ENCODE data around the gene CIB1. TPM values are rescaled to one million over a fixed set of nuclear protein-coding genes. Genes with fewer than 3 reads are reported as not detected.

CIB1 gene
- total RNA-seq, 1 experiment from 2014 or later = 39.7 TPM

DNA sequence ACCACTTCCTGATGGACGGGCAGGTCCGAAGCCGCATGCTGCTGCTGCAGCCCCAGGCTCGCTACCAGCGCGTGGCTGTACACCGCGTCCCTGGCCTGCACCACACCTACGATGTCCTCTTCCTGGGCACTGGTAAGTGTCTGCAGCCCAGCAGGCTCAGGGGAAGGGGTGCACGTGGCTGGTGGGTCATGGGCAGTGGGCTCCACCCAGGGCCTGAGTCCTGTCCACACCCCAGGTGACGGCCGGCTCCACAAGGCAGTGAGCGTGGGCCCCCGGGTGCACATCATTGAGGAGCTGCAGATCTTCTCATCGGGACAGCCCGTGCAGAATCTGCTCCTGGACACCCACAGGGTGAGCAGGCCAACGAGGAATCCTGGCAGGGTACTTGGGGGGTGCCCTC, 8.7 kb downstream of the CIB1 start:
- POLR2A ChIA-PET (ENCODE audit: low non-redundant PET) = no interaction called here
- TF ChIP-seq EZH2 (IDR thresholded peaks at IDR 0.05; ENCODE audit: borderline replicate concordance, low read depth, low read length, poor library complexity, severe bottlenecking) = no peak
- TF ChIP-seq, protein P1, sequence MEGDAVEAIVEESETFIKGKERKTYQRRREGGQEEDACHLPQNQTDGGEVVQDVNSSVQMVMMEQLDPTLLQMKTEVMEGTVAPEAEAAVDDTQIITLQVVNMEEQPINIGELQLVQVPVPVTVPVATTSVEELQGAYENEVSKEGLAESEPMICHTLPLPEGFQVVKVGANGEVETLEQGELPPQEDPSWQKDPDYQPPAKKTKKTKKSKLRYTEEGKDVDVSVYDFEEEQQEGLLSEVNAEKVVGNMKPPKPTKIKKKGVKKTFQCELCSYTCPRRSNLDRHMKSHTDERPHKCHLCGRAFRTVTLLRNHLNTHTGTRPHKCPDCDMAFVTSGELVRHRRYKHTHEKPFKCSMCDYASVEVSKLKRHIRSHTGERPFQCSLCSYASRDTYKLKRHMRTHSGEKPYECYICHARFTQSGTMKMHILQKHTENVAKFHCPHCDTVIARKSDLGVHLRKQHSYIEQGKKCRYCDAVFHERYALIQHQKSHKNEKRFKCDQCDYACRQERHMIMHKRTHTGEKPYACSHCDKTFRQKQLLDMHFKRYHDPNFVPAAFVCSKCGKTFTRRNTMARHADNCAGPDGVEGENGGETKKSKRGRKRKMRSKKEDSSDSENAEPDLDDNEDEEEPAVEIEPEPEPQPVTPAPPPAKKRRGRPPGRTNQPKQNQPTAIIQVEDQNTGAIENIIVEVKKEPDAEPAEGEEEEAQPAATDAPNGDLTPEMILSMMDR (conservative IDR thresholded peaks at IDR 0.05; ENCODE audit: low read depth, low read length) = no peak
- intact Hi-C loops (cut with micrococcal nuclease; ENCODE audit: unreplicated experiment) = no loop called here
- Histone ChIP-seq H3K36me3 (ENCODE audit: insufficient read depth, low read length, poor library complexity, severe bottlenecking) (peaks cover 12% of the 10 kb centered on the region), H3K27ac (ENCODE audit: low read depth, low read length, poor library complexity, severe bottlenecking) (no peak overlapping the region), H3K9me3 (ENCODE audit: low read depth, low read length, poor library complexity, severe bottlenecking) (no peaks in the 10 kb centered on the region), H3K4me3 (ENCODE audit: low read depth, low read length, poor library complexity, severe bottlenecking) (no peak overlapping the region), H3K4me1 (ENCODE audit: insufficient read depth, low read length, poor library complexity, severe bottlenecking) (no peaks in the 10 kb centered on the region), H3K27me3 (replicated peaks; ENCODE audit: insufficient read depth, low read depth, low read length, poor library complexity) (no peaks in the 10 kb centered on the region)
- CTCF ChIA-PET = interaction anchor here (0.6 kb wide), 1 partner anchor 10 kb away, joined by 4 read pairs; no protein-coding TSS in a partner anchor
- no TSS peak for BruUV-seq (replicated peaks)
- no peak for DNase-seq (ENCODE audit: low spot score)

DNA sequence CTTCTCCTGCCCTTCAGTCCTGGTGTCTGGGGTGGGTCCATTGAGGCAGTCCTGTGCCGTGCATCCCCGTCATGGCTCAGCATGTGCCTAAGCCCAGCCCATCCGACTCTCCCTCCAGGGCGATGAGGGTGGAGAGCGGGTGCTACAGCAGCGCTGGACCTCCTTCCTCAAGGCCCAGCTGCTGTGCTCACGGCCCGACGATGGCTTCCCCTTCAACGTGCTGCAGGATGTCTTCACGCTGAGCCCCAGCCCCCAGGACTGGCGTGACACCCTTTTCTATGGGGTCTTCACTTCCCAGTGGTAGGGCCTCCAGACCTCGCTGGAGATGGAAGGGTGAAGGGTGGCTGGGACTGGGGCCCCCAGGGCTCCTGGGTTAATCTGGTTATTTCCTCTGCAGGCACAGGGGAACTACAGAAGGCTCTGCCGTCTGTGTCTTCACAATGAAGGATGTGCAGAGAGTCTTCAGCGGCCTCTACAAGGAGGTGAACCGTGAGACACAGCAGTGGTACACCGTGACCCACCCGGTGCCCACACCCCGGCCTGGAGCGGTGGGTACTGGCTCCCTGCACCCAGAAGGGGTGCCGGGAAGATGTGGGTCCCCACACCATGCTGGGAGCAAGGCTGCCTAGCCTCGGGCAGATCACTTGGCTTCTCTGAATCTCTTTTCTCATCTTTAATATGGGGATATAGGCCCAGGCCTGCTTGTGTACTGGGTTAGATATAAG, 10.1 kb downstream of the CIB1 start:
- intact Hi-C loops (cut with micrococcal nuclease; ENCODE audit: unreplicated experiment) = no loop called here
- BruUV-seq (replicated peaks) = no TSS peak
- no peaks in the 10 kb centered on the region for H3K27me3 ChIP-seq (replicated peaks; ENCODE audit: insufficient read depth, low read depth, low read length, poor library complexity)
- TF ChIP-seq, protein P1 (conservative IDR thresholded peaks at IDR 0.05; ENCODE audit: low read depth, low read length) = no peak
- no peak for TF ChIP-seq EZH2 (IDR thresholded peaks at IDR 0.05; ENCODE audit: borderline replicate concordance, low read depth, low read length, poor library complexity, severe bottlenecking)
- H3K4me3 ChIP-seq (ENCODE audit: low read depth, low read length, poor library complexity, severe bottlenecking) = no peak overlapping the region
- H3K9me3 ChIP-seq (ENCODE audit: low read depth, low read length, poor library complexity, severe bottlenecking) = no peaks in the 10 kb centered on the region
- no peak for DNase-seq (ENCODE audit: low spot score)
- H3K27ac ChIP-seq (ENCODE audit: low read depth, low read length, poor library complexity, severe bottlenecking) = no peak overlapping the region
- POLR2A ChIA-PET (ENCODE audit: low non-redundant PET) = no interaction called here
- CTCF ChIA-PET = interaction anchor here (0.7 kb wide), 1 partner anchor 333 kb away, joined by 3 read pairs; no protein-coding TSS in a partner anchor
- no peaks in the 10 kb centered on the region for H3K36me3 ChIP-seq (ENCODE audit: insufficient read depth, low read length, poor library complexity, severe bottlenecking)
- no peaks in the 10 kb centered on the region for H3K4me1 ChIP-seq (ENCODE audit: insufficient read depth, low read length, poor library complexity, severe bottlenecking)

DNA sequence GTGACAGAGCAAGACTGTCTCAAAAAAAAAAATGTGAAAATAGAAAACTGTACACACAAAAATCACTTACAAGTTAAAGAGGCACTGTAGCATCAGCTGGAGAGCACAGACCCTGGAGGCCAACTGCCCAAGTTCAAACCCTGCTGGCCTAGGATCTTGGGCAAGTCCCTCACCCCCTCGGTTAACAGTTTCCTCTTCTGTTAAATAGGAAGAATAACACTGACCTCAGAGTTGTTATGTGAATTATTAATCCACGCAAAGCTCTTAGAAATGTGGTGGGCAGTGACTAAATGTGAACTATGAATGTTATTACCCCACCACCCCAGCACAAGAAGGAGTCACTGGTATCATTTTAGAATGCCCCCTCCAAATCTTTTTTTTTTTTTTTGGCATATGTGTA, 11.2 kb downstream of the CIB1 start:
- Histone ChIP-seq H3K9me3 (ENCODE audit: low read depth, low read length, poor library complexity, severe bottlenecking) (no peaks in the 10 kb centered on the region), H3K4me3 (ENCODE audit: low read depth, low read length, poor library complexity, severe bottlenecking) (no peak overlapping the region), H3K4me1 (ENCODE audit: insufficient read depth, low read length, poor library complexity, severe bottlenecking) (no peaks in the 10 kb centered on the region), H3K27ac (ENCODE audit: low read depth, low read length, poor library complexity, severe bottlenecking) (no peak overlapping the region), H3K36me3 (ENCODE audit: insufficient read depth, low read length, poor library complexity, severe bottlenecking) (no peaks in the 10 kb centered on the region), H3K27me3 (replicated peaks; ENCODE audit: insufficient read depth, low read depth, low read length, poor library complexity) (no peaks in the 10 kb centered on the region)
- no TSS peak for BruUV-seq (replicated peaks)
- CTCF ChIA-PET = interaction anchor here (0.7 kb wide), 1 partner anchor 332 kb away, joined by 3 read pairs; no protein-coding TSS in a partner anchor
- intact Hi-C loops (cut with micrococcal nuclease; ENCODE audit: unreplicated experiment) = loop anchor here (1.0 kb wide), 1 partner anchor 79 kb away; no protein-coding TSS in a partner anchor
- TF ChIP-seq, protein P1 (conservative IDR thresholded peaks at IDR 0.05; ENCODE audit: low read depth, low read length) = no peak
- no peak for TF ChIP-seq EZH2 (IDR thresholded peaks at IDR 0.05; ENCODE audit: borderline replicate concordance, low read depth, low read length, poor library complexity, severe bottlenecking)
- POLR2A ChIA-PET (ENCODE audit: low non-redundant PET) = interaction anchor here (0.6 kb wide), 1 partner anchor 511 kb away, joined by 22 read pairs; no protein-coding TSS in a partner anchor
- DNase-seq (ENCODE audit: low spot score) = no peak

Measured in A673 (cell line).